GM21723 (cell line): ENCODE results near the gene ZC3H4.
A peak's percentile ranks its signal among the peaks of the same experiment; 100 is the strongest.
"Not testable (repeated sequence)": the region's sequence is repeated elsewhere in the genome, so short reads cannot be mapped to it uniquely, and the experiment has no call there.

Experiments
- ATAC-seq: cut with Tn5 transposase; IDR thresholded peaks from one replicate; pipeline ENCODE4 v1.9.1; 2021; ENCODE audit warnings: mild to moderate bottlenecking, moderate library complexity; ENCODE audit not compliant: unreplicated experiment

ZC3H4 gene

GRCh38 chr19:47056411-47056810 is 57.2 kb downstream of the ZC3H4 start:
- no peak for ATAC-seq

- not testable (repeated sequence) for ATAC-seq
Observed at GRCh38 chr19:47050562-47050961, 63.0 kb downstream of the ZC3H4 start.

DNA sequence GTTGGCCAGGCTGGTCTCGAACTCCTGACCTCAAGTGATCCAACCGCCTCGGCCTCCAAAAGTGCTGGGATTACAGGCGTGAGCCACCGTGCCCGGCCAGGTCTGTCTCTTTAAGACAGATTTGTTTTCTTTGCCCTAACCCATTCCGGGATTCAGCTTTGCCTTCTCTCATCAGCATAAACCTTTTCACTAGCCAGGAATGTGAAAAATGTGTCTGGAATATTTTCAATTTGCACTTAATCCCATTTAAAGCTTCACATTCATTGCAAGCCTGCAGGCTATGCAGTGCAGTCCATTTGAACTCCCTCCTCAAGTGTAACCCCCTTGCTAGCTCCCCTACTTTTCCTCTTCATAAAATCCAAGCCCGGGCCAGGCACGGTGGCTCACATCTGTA is 64.3 kb downstream of the ZC3H4 start:
- no peak for ATAC-seq

DNA sequence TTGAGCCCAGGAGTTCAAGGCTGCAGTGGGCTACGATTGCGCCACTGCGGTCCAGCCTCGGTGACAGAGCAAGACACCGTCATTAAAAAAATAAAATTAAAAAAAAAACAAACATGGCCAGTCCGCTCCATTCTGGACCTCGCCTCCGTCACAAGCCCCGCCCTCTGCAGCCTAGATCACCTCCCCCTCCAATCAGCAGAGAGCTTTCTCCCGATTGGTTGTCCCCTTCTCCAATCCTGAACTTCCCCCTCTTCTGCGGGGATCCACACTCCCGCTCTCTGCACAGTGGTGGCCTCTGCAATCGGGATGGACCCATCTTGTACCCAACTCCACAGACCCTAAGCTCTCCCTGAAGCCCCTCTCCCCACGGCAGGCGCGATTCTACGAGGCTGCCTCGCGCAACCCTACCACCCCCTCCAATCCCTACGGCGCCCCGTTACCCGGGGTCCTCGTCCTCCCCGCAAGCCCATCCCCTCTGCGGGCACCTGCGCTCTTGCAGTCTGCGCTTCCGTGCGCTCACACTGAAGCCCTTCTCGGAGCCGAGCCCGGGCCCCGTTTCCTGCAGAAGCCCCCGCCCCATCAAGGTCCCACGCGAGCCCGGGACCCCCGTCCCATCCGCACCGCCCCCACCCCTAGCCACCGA is 65.7 kb downstream of the ZC3H4 start:
- ATAC-seq, result peak; percentile 36

- no peak for ATAC-seq
Observed at GRCh38 chr19:47047272-47047762, 66.3 kb downstream of the ZC3H4 start.

DNA sequence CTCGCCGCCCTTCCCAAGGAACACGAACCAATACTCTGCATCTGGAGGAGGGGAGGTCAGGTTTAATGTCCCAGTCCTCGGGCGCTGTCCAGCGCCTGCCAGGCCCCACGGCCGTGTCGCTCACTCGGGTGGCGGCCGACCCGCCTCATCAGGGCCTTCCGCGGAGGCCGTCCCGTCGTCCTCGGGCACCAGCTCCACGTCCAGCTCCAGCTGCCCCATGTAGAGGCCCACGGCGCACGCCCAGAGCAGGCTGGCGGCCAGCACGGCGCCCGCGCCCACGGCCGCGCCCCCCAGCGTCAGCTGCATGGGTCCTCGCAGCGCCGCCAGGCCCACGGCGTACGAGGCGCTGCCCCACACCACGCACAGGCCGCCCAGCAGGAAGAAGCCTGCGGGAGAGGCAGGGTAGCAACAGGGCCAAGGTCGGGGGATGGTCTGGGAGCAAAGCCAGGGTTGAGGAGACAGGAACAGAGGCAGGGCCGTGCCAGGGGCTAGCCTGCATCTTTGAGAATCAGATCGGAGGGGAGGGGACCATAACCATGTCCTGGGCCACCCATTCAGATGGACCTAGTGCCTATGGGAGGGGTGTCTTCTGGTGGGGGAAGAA is 67.6 kb downstream of the ZC3H4 start:
- ATAC-seq, result no peak

DNA sequence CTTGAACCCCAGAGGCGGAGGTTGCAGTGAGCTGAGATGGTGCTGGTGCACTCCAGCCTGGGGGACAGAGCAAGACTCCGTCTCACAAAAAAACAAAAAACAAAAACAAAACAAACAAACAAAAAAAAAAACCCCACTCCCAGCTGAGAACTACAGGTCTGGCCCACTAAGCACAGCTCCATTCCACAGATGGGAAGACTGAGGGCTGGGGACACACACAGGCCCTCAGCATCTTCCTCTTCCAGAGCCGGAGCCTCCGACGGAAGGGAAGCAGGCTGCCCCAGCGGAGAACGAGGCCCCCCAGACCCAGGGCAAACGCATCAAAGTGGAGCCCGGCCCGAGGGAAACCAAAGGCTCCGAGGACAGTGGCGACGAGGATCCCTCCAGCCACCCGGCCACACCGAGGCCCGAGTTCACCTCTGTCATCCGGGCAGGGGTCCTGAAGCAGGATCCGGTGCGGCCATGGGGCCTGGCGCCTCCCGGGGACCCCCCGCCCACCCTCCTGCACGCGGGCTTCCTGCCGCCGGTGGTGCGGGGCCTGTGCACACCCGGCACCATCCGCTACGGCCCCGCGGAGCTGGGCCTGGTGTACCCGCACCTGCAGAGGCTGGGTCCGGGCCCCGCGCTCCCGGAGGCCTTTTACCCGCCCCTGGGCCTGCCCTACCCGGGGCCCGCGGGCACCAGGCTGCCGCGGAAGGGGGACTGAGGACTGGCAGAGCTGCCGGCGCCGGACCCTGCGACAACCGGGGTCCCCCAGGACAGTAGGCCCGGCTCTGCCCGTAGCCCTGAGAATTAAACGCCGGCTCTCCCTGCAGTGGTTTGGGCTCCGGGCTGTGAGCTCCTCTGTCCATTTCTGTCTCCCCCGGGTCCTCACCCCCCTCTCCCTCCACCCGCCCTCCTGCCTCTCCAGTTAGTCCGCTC is 68.4 kb downstream of the ZC3H4 start:
- no peak for ATAC-seq

- ATAC-seq, result no peak
Observed at GRCh38 chr19:47040869-47041268, 72.7 kb downstream of the ZC3H4 start.

DNA sequence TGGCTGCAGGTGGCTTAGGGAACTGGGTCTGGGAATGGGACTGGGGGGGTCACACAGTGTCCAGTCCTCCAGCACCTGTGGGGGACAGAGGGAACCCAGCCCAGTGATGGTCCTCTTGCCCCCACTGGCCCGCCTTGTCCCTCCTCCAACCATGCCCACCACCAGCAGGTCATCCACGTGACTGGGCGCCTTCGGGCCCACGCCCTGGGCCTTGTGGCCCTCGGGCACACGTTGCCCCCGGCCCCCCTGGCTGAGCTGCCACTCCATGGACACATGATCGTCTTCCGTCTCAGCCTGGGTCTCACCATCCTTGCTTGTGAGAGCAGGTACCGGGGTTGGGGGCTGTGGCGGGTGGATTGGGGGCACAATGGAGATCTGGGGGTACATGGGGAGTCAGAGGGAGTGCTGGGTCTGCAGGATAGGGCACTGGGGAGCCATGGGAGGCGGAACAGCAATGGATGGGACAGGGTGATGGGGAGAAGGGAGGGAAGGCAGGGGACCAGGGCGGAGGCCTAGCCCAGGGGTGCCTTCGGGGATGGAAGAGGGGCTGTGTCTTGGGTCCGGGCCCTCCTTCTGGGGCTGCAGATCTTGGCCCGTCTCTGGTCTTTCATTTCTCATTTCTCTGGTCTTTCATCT is 74.2 kb downstream of the ZC3H4 start:
- ATAC-seq, result no peak

- ATAC-seq, result no peak
Observed at GRCh38 chr19:47037766-47038165, 75.8 kb downstream of the ZC3H4 start.

- ATAC-seq, result peak; percentile 34
Observed at GRCh38 chr19:47036097-47036651, 77.4 kb downstream of the ZC3H4 start.

GRCh38 chr19:47035127-47036096 is 78.2 kb downstream of the ZC3H4 start:
- ATAC-seq, result peak; percentile 86

- ATAC-seq, result no peak
Observed at GRCh38 chr19:47032171-47032811, 81.3 kb downstream of the ZC3H4 start.

DNA sequence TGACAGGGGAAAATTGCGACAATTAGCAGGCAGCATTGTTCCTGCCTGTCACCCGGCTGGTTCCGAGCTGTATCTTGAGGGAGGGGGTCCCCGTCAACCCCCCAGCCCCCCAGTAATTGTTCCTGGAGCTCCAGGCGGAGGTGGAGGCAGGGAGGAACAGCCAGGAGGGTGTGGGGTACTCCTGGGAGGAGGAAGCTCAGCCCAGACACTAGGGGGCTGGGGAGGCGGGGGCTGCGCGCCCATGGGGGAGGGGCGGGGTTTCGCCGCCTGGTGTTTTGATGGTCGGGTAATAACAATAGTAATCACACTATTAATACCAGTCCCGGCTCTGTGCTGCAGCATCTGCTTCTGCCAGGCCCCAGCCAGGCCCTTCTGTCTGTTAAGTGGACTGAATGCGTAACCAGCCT is 85.4 kb downstream of the ZC3H4 start:
- no peak for ATAC-seq

DNA sequence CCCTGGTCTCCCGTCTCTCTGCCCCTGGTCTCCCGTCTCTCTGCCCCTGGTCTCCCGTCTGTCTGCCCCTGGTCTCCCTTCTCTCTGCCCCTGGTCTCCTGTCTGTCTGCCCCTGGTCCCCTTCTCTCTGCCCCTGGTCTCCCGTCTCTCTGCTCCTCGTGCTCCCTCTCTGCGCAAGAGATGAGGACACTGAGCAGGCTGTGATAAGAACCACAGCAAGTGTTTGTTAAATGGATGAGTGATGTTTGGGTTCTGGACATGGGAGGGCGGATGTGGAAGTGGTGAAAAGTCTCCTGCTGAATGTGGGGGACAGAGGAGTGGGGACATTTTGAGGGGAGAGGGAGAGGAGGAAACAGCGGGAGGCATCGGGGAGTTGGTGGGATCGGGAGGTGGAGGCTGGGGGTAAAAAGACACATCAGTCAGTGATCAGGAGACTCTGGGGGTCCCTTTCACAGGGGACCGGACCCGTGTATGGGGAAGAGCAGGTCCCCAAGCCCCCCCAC is 85.9 kb downstream of the ZC3H4 start:
- ATAC-seq, result no peak

- no peak for ATAC-seq
Observed at GRCh38 chr19:47026889-47027288, 86.7 kb downstream of the ZC3H4 start.

GRCh38 chr19:47026156-47026555 is 87.4 kb downstream of the ZC3H4 start:
- ATAC-seq, result no peak

DNA sequence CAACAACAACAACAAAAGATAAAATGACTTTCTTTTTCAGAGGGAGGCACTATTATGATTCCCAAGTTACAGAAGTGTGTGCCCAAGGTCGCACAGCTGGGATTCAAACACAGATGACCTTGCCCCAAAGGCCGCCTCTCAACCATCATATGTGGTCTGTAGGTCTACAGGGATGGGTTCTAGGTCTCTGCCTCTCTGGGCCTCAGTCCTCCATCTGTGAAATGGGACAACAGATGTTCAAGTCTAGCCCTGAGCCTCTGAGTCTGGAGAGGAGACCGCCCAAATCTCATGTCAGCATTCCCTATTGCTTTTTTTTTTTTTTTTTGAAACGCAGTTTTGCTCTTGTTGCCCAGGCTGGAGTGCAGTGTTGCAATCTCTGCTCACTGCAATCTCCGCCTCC is 89.1 kb downstream of the ZC3H4 start:
- no peak for ATAC-seq

- no peak for ATAC-seq
Observed at GRCh38 chr19:47023448-47023794, 90.2 kb downstream of the ZC3H4 start.
